ENCODE measurements around the gene VASP. TPM values are rescaled to one million over a fixed set of nuclear protein-coding genes. Genes with fewer than 3 reads are reported as not detected.

VASP gene
- total RNA-seq, 1 experiment from 2014 or later, result 130 TPM

DNA sequence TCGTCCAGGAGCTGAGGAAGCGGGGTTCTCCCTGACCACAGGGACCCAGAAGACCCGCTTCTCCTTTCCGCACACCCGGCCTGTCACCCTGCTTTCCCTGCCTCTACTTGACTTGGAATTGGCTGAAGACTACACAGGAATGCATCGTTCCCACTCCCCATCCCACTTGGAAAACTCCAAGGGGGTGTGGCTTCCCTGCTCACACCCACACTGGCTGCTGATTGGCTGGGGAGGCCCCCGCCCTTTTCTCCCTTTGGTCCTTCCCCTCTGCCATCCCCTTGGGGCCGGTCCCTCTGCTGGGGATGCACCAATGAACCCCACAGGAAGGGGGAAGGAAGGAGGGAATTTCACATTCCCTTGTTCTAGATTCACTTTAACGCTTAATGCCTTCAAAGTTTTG lies 18.9 kb downstream of the VASP start:
- H3K4me3 ChIP-seq (ENCODE audit: insufficient read depth, low read depth, low read length), result no peak overlapping the region
- peaks cover 18% of the 10 kb centered on the region for H3K36me3 ChIP-seq (replicated peaks; ENCODE audit: control insufficient read depth, insufficient read depth, low read length)
- H3K27me3 ChIP-seq (ENCODE audit: control insufficient read depth, insufficient read depth, low read length), result peaks cover 10% of the 10 kb centered on the region
- DNase-seq, result peak; percentile 95

DNA sequence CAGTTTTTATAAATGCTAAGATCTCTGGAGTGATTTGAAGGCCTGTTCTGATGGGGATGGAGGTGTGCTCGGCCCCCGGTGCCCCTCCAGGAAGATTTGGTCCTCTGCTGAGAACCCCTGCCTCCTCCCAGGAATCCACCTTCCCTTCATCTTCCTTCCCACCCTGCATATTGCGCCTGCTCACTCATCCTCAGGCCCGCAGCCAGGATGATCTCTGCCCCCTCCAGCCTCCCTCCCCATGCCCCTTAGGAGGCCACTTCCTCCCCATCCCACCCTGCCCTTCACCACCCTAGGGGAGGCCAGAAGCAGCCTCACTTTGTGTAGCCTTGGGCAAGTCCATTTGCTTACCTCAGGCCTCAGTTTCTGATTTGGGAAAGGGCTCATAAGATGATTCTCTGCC lies 19.7 kb downstream of the VASP start:
- no peak for DNase-seq
- no peak overlapping the region for H3K4me3 ChIP-seq (ENCODE audit: insufficient read depth, low read depth, low read length)
- H3K36me3 ChIP-seq (replicated peaks; ENCODE audit: control insufficient read depth, insufficient read depth, low read length), result peaks cover 18% of the 10 kb centered on the region
- H3K27me3 ChIP-seq (ENCODE audit: control insufficient read depth, insufficient read depth, low read length), result peaks cover 10% of the 10 kb centered on the region

DNA sequence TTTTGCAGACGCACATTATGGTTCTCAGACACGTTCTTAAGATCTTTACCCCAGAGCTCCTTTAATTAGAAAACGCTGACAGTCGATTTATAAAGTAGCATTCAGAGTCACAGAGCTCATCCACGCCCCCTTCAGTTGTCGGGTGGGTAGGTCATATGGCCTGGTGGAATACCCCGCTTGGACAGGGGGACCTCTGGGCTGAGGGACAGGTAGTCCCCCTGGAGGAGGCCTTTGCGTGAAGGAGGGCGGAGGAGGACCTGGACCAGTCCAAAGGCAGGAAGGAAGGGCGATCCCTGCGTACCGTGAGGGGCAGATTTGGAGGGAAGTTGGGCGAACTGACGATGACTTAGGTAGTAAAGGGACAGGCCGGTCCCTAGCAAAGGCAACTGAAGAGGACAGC lies 20.5 kb downstream of the VASP start:
- Histone ChIP-seq H3K4me3 (ENCODE audit: insufficient read depth, low read depth, low read length) (peak overlapping the region; percentile 61; the same call in 1 of the 2 replicates), H3K36me3 (replicated peaks; ENCODE audit: control insufficient read depth, insufficient read depth, low read length) (peaks cover 18% of the 10 kb centered on the region)
- DNase-seq, result peak; percentile 64

DNA sequence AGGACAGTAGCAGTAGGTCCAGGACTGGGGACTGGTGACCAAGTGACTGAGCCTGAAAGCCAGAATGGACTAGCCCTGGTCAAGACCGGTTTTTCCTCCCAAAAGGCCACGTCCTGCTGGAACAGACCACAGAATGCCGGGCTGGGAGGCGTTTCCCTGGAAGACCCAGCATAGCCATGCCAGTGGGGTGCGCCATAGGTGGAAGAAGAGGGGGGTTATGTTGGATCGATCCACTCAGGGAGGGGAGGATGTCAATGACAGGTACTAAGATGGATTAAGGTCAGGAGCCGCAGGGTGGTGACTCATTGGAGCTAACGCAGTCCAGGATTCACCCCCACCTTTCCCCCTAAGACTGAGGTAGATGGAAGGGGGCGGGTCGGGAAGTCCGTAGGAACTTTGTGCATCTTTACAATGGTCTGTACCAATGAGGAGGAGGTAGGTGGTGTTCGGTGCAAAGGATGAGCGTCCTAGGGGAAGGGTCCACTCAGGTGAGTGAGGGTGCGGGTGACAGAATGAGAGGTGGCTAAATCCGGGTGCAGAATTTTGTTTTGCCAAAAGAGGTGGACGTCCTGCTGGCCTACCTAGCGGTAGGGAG lies 21.0 kb downstream of the VASP start:
- DNase-seq, result peak; percentile 70
- peak overlapping the region; percentile 61 for H3K4me3 ChIP-seq (ENCODE audit: insufficient read depth, low read depth, low read length)
- H3K27me3 ChIP-seq (ENCODE audit: control insufficient read depth, insufficient read depth, low read length), result peaks cover 10% of the 10 kb centered on the region
- H3K36me3 ChIP-seq (replicated peaks; ENCODE audit: control insufficient read depth, insufficient read depth, low read length), result peaks cover 18% of the 10 kb centered on the region

More for the DNA sequence above, 20.5 kb downstream of the VASP start:
- H3K27me3 ChIP-seq (ENCODE audit: control insufficient read depth, insufficient read depth, low read length), result peaks cover 10% of the 10 kb centered on the region

DNA sequence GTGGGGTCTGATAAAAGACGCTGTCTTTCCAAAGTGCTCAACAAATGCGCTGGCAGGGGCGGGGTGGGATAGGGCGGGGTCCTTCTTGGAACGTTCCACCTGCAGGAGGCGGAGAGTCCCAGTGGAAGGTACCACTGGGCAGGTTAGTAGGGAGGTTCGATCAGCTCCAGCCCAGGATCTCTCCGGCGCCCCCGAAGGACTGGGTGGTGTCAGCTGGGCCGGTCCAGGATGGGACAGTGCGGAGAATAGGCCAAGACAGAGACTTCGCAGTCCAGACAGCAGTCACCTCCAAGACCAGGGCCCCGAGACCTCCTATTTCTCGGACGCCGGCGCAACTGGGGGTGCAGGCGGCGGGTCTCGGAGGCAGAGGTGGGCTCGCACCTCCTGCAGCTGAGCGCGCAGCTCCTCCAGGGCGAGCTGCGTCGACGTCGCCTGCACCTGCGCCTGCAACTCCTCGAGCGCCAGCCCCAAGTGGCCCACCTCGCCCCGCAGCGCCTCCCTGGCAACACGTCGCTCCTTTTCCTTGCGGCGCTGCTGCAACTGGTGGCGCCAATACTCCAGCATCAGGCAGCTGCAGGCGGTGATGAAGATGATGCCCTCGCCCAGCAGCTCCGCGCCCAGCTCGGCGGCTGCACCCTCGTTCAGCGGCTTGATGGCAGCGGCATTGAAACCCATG lies 21.6 kb downstream of the VASP start:
- peak; percentile 95 for DNase-seq
- Histone ChIP-seq H3K4me3 (ENCODE audit: insufficient read depth, low read depth, low read length) (peak overlapping the region; percentile 61), H3K36me3 (replicated peaks; ENCODE audit: control insufficient read depth, insufficient read depth, low read length) (peaks cover 15% of the 10 kb centered on the region), H3K27me3 (ENCODE audit: control insufficient read depth, insufficient read depth, low read length) (peaks cover 10% of the 10 kb centered on the region)

DNA sequence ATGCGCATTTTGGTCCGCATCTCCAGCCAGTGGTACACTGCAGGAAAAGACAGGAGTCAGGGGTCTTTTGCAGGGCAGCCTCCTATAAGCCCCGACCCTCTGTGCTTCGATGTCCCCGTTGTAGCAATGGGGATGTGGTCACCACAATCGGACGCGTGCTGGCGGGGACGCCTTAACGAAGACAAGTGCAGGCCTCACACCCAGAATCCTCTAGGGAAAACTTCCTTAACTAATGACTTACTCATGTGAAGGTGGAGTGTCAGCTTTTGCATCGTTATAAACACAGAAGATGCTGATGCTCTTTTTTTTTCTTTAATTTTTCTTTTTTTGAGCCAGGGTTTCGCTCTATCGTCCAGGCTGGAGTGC lies 22.1 kb downstream of the VASP start:
- Histone ChIP-seq H3K36me3 (replicated peaks; ENCODE audit: control insufficient read depth, insufficient read depth, low read length) (peaks cover 10% of the 10 kb centered on the region), H3K27me3 (ENCODE audit: control insufficient read depth, insufficient read depth, low read length) (peaks cover 10% of the 10 kb centered on the region), H3K4me3 (ENCODE audit: insufficient read depth, low read depth, low read length) (peak overlapping the region; percentile 61)
- DNase-seq, result no peak

DNA sequence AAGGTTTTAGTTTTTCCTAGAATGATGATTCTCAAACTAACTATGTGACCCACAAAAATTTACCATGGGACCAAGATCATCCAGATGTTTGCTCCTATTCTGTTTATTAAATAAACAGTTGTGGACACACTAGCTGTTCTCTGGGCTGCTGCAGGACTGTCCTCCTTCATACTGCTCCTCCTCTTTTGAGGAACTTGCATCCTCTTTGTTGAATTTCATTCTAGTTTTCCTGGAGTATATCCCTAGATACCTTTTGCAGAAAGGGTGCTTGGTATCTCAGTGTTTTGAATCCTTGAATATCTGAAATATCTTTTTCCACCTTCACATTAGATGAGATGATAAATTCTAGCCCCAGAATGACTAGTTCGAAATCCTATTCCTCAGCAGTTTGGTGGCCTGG lies 24.1 kb downstream of the VASP start:
- DNase-seq, result no peak
- Histone ChIP-seq H3K4me3 (ENCODE audit: insufficient read depth, low read depth, low read length) (no peak overlapping the region), H3K36me3 (replicated peaks; ENCODE audit: control insufficient read depth, insufficient read depth, low read length) (no peaks in the 10 kb centered on the region; the same call in 1 of the 2 replicates), H3K27me3 (ENCODE audit: control insufficient read depth, insufficient read depth, low read length) (peaks cover 10% of the 10 kb centered on the region)

DNA sequence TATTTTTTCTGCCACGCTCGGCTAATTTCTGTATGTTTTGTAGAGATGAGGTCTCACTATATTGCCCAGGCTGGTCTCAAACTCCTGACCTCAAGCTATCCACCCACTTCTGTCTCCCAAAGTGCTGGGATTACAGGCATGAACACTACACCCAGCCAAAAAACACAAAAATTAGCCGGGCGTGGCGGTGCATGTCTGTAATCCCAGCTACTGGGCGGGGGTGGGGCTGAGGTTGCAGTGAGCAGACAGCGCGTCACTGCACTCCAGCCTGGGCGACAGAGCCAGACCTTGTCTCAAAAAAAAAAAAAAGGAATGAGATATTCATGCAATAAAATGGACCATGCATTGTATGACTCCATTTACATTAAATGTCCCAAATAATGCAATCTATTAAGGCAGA lies 32.2 kb downstream of the VASP start:
- H3K4me3 ChIP-seq (ENCODE audit: insufficient read depth, low read depth, low read length), result no peak overlapping the region
- DNase-seq, result no peak
- no peaks in the 10 kb centered on the region for H3K36me3 ChIP-seq (replicated peaks; ENCODE audit: control insufficient read depth, insufficient read depth, low read length)
- H3K27me3 ChIP-seq (ENCODE audit: control insufficient read depth, insufficient read depth, low read length), result no peaks in the 10 kb centered on the region

DNA sequence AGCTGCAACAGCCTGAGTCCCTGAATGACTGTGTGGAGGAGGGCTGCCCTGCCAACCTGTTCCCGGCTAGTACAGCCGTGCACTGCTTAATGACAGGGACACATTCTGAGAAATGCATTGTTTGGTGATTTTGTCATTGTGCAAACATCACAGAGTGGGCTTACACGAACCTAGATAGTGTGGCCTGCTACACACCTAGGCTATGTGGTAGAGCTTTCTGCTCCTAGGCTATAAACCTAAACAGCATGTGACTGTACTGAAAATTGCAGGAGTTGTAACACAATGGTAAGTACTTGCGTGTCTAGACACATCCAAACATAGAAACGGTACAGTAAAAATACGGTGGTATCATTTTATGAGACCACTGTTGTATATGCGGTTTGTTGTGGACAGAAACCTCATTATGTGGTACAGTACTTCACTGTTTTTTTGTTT lies 35.0 kb downstream of the VASP start:
- Histone ChIP-seq H3K36me3 (replicated peaks; ENCODE audit: control insufficient read depth, insufficient read depth, low read length) (no peaks in the 10 kb centered on the region), H3K27me3 (ENCODE audit: control insufficient read depth, insufficient read depth, low read length) (no peaks in the 10 kb centered on the region), H3K4me3 (ENCODE audit: insufficient read depth, low read depth, low read length) (no peak overlapping the region)
- no peak for DNase-seq

DNA sequence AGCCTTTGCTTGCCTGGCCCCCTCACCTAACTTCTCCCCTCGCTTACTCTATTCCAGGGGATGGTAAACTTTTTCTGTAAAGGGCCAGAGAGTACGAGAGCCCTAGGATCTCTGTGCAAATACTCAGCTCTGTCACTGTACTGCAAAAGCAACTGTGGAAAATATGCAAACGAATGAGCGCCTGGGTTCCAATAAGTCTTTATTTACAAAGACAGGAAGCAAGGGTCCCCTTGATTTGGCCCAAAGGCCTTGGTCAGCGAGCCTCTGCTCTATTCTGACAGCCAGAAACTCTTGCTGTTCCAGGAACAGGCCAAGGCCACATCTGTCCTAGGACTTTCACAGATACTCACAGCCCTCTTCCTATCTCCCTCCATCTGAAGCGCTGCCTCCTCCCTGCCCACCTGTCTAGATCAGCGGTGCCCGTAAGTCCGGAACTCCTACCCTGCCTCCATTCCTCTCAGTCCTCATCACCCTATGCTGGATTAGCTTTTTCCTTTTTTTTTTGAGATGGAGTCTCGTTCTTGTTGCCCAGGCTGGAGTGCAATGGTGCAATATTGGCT lies 40.0 kb downstream of the VASP start:
- Histone ChIP-seq H3K4me3 (ENCODE audit: insufficient read depth, low read depth, low read length) (no peak overlapping the region), H3K36me3 (replicated peaks; ENCODE audit: control insufficient read depth, insufficient read depth, low read length) (no peaks in the 10 kb centered on the region), H3K27me3 (ENCODE audit: control insufficient read depth, insufficient read depth, low read length) (no peaks in the 10 kb centered on the region)
- DNase-seq, result no peak

DNA sequence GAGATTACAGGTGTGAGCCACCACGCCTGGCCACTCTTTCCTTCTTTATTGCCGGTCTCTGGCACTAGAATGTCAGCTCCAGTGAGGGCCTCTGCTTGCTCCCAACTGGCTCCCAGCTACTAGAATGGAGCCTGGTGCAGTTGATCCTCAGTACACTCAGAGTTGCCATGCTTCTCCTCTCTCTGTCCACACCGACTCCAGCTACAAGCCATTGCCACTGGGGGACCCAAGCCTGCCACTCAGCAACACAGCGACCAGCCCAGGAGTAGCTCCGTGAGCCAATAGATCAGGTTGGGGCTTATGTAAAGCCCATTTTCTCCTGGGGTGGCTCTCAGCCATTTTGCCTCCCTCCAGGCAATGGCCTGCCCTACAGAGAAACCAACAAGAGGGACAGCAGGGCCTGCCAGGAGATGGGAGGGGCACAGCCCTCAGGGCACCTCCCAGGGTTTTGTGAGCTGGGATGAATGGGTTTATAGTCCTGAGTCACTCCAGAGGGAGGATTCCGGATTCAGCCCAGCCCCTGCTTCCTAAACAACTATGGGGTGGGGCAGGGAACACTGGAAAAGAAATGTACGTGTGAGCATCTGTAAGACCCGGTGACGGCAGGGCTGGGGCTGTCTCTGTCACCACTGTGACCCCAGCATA lies 40.8 kb downstream of the VASP start:
- Histone ChIP-seq H3K36me3 (replicated peaks; ENCODE audit: control insufficient read depth, insufficient read depth, low read length) (no peaks in the 10 kb centered on the region), H3K4me3 (ENCODE audit: insufficient read depth, low read depth, low read length) (no peak overlapping the region), H3K27me3 (ENCODE audit: control insufficient read depth, insufficient read depth, low read length) (no peaks in the 10 kb centered on the region)
- DNase-seq, result peak; percentile 54

DNA sequence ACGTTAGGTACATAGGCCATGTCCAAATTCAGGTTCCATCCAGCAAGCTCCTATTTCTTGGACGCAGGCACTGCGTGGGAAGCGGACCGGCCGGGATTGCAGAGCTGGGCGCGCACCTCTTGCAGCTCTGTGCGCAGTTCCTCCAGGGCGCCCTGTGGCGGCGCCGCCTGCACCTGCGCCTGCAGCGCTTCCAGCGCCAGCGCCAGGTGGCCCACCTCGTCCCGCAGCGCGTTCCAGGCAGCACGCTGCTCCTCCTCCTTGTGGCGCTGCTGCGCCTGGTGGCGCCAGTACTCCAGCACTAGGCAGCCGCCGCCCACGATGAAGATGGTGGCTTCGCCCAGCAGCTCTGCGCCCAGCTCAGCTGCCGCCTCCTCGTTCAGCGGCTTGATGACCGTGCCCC lies 46.2 kb downstream of the VASP start:
- DNase-seq, result peak; percentile 89
- H3K4me3 ChIP-seq (ENCODE audit: insufficient read depth, low read depth, low read length), result peak overlapping the region; percentile 18; the same call in 1 of the 2 replicates

DNA sequence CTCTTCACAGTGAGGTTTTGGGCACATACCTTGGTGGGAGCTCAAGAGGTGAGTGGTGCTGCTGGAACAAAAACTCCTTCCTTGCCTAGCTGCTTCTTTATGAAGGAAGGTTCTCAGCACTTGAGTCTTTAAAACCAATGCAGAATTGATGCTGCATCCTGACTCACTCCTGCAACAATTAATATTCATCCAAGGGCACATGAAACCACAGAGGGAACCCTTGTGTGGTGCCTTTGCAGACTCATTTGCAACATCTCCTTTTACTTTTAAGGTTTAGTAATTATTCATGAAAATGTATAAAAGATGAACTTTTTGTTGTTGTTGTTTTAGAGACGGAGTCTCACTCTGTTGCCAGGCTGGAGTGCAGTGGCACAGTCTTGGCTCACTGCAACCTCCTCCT lies 47.2 kb downstream of the VASP start:
- H3K36me3 ChIP-seq (replicated peaks; ENCODE audit: control insufficient read depth, insufficient read depth, low read length), result no peaks in the 10 kb centered on the region
- no peak overlapping the region for H3K4me3 ChIP-seq (ENCODE audit: insufficient read depth, low read depth, low read length)
- no peak for DNase-seq
- no peaks in the 10 kb centered on the region for H3K27me3 ChIP-seq (ENCODE audit: control insufficient read depth, insufficient read depth, low read length)

More for the DNA sequence above, 46.2 kb downstream of the VASP start:
- Histone ChIP-seq H3K36me3 (replicated peaks; ENCODE audit: control insufficient read depth, insufficient read depth, low read length) (no peaks in the 10 kb centered on the region), H3K27me3 (ENCODE audit: control insufficient read depth, insufficient read depth, low read length) (no peaks in the 10 kb centered on the region)

DNA sequence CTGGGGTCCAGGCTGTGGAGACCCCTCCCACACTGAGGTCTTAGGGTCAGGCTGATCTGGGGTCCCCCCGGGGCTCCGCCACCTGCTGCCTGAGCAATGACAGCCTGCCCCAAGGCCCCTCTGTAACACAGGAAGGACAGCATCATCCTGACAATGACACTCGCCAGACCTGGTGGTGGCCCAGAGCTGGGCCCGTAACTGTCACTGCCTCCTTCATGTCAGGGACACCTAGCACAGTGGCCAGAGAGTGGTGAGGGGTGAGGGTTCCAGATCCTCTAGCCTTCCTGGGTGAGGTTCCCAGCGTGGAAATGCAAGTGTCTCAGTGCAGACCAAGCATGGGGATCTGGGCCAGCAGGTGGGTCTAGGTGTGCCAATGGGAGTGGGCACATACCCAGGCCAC lies 49.6 kb downstream of the VASP start:
- DNase-seq, result no peak
- Histone ChIP-seq H3K36me3 (replicated peaks; ENCODE audit: control insufficient read depth, insufficient read depth, low read length) (no peaks in the 10 kb centered on the region), H3K27me3 (ENCODE audit: control insufficient read depth, insufficient read depth, low read length) (no peaks in the 10 kb centered on the region), H3K4me3 (ENCODE audit: insufficient read depth, low read depth, low read length) (no peak overlapping the region)

DNA sequence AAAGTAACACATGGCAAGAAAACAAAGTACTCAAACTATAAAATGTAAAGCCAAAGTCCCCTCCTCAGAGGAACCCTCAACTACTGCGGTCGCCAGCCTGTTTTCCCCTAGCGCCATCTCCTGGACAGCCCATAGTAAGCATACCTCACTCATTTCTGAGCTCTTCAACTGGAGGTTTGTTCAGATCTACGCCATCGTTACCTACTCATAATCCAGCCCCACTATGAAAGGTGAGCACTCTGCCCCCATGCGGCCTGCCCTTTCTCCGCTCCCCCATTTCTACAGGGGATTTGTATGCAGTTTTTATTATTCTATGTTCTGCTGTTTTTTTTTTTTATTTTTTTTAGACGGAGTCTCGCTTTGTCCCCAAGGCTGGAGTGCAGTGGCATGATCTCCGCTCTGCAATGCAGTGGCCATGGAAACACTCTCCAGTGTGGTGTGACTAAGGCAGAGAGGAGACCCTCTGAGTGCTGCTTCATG lies 51.2 kb downstream of the VASP start:
- no peaks in the 10 kb centered on the region for H3K36me3 ChIP-seq (replicated peaks; ENCODE audit: control insufficient read depth, insufficient read depth, low read length)
- no peaks in the 10 kb centered on the region for H3K27me3 ChIP-seq (ENCODE audit: control insufficient read depth, insufficient read depth, low read length)
- no peak overlapping the region for H3K4me3 ChIP-seq (ENCODE audit: insufficient read depth, low read depth, low read length)
- DNase-seq, result peak; percentile 87

Measured in H7 (cell line).